K562 (cell line): ENCODE results near the gene TIMP1. TPM values are rescaled to one million over a fixed set of nuclear protein-coding genes. Genes with fewer than 3 reads are reported as not detected.

Experiments used
- ATAC-seq: fragments of 200-7000 bp; cut with Tn5 transposase; 3 replicates; pipeline ENCODE4 v1.9.1; 2020; ENCODE audit warnings: moderate library complexity
- BruUV-seq: library from RNA; stranded (reverse); fragments of 400-500 nt; replicated peaks from 2 replicates; lab custom pipeline; 2021; lab: Mats Ljungman, UMichigan
- CTCF ChIA-PET: fragments of 300-600 bp; formaldehyde crosslinking; extraction: SDS; loops from one replicate; lab custom pipeline; 2021; ENCODE audit warnings: low intra/inter-chr PET ratio; lab: Yijun Ruan, JAX
- POLR2A ChIA-PET: fragments of 300-600, 350-650 bp; sonication (Branson Sonifier 250); formaldehyde crosslinking; extraction: SDS; loops from one replicate; lab custom pipeline; 2021; ENCODE audit warnings: antibody characterized with exemption, inconsistent platforms; lab: Yijun Ruan, JAX
- DNase-seq, 4 experiments: peaks; one replicate each; pipeline versions ENCODE4 v3.0.0 to v3.0.0-alpha.2; 2011 to 2018; ENCODE audit warnings: low spot score in 3 of 4, mixed read lengths in 3 of 4; ENCODE audit errors: extremely low read depth in 1 of 4
- FAIRE-seq: peaks from 2 replicates; lab custom pipeline; 2011; peaks lifted over from hg19 to GRCh38; lab: Jason Lieb, UNC
- H2AFZ ChIP-seq: 2 replicates; pipeline ENCODE4 v1.6.0; 2011; ENCODE audit warnings: low read depth, low read length, control low read depth, inconsistent platforms
- H3K27ac ChIP-seq: fragments of 200-600 bp; 3 replicates; pipeline ENCODE4 v1.8.0; 2011; ENCODE audit warnings: low read depth, mild to moderate bottlenecking, control low read depth, inconsistent platforms, low read length, moderate library complexity, mixed read lengths; ENCODE audit errors: extremely low read depth
- H3K27me3 ChIP-seq, 2 experiments: fragments of 300-600 bp in 1 of 2; 2 replicates in 1 of 2; 3 replicates in 1 of 2; pipeline versions ENCODE4 v1.6.0 to v1.8.0; 2011; ENCODE audit warnings: inconsistent platforms in 2 of 2, low read length in 2 of 2, mild to moderate bottlenecking in 1 of 2, mixed read lengths in 1 of 2, moderate library complexity in 1 of 2; ENCODE audit not compliant: control insufficient read depth in 2 of 2, insufficient read depth in 2 of 2
- H3K36me3 ChIP-seq: fragments of 300-600 bp; 3 replicates; pipeline ENCODE4 v1.8.0; 2011; ENCODE audit warnings: mild to moderate bottlenecking, low read length, inconsistent platforms; ENCODE audit not compliant: control insufficient read depth, insufficient read depth
- H3K4me1 ChIP-seq, 2 experiments: fragments of 200-600 bp in 1 of 2; replicated peaks in 1 of 2; 2 replicates in 1 of 2; 3 replicates in 1 of 2; pipeline versions ENCODE4 v1.5.1 to v1.8.0; 2011; ENCODE audit warnings: inconsistent platforms in 2 of 2, low read length in 2 of 2, mild to moderate bottlenecking in 1 of 2, mixed read lengths in 1 of 2, moderate library complexity in 1 of 2; ENCODE audit not compliant: control insufficient read depth in 2 of 2, insufficient read depth in 2 of 2
- H3K4me2 ChIP-seq: 2 replicates; pipeline ENCODE4 v1.6.1; 2011; ENCODE audit warnings: low read length, control low read depth, inconsistent platforms, mixed read lengths; ENCODE audit not compliant: insufficient read depth
- H3K4me3 ChIP-seq: fragments of 200-600 bp; sonication (generic), shearing (Covaris generic); 2 replicates; pipeline ENCODE4 v1.5.1; 2016; ENCODE audit warnings: control low read depth, inconsistent platforms
- H3K79me2 ChIP-seq: fragments of 200-600 bp; 3 replicates; pipeline ENCODE4 v1.8.0; 2011; ENCODE audit warnings: low read length, inconsistent platforms; ENCODE audit not compliant: control insufficient read depth, insufficient read depth
- H3K9ac ChIP-seq, 2 experiments: 2 replicates each; pipeline versions ENCODE4 v1.6.0 to v1.6.1; 2011; ENCODE audit warnings: low read depth in 2 of 2, low read length in 2 of 2, control low read depth in 1 of 2, inconsistent platforms in 1 of 2, mild to moderate bottlenecking in 1 of 2, mixed read lengths in 1 of 2; ENCODE audit not compliant: insufficient read depth in 1 of 2
- H3K9me1 ChIP-seq: one replicate; pipeline ENCODE4 v1.6.0; 2011; ENCODE audit warnings: inconsistent platforms, mild to moderate bottlenecking, low read length, moderate library complexity; ENCODE audit not compliant: control insufficient read depth, insufficient read depth
- H3K9me3 ChIP-seq: replicated peaks from 2 replicates; pipeline ENCODE4 v1.5.1; 2011; ENCODE audit warnings: low read depth, low read length, inconsistent platforms; ENCODE audit not compliant: control insufficient read depth, insufficient read depth
- H4K20me1 ChIP-seq: replicated peaks from 2 replicates; pipeline ENCODE4 v1.6.1; 2011; ENCODE audit warnings: low read length, inconsistent platforms, mixed read lengths; ENCODE audit not compliant: control insufficient read depth, insufficient read depth
- CEBPB ChIP-seq: fragments of 450-650 bp; IDR thresholded peaks from 2 replicates; pipeline ENCODE4 v1.6.1; 2016; ENCODE audit warnings: missing genetic modification characterization, missing compliant biosample characterization
- ILF3 ChIP-seq: fragments of 450-650 bp; IDR thresholded peaks from 2 replicates; pipeline ENCODE4 v1.6.1; 2018; ENCODE audit warnings: antibody characterized with exemption, mild to moderate bottlenecking, moderate library complexity, borderline replicate concordance
- MTF1 ChIP-seq: fragments of 250-450 bp; sonication (Bioruptor Pico); IDR thresholded peaks from 2 replicates; pipeline ENCODE4 v1.9.0; 2021; ENCODE audit warnings: moderate library complexity, mild to moderate bottlenecking, inconsistent platforms, borderline replicate concordance
- PTTG1 ChIP-seq: fragments of 450-650 bp; IDR thresholded peaks from 2 replicates; pipeline ENCODE4 v1.6.1; 2016; ENCODE audit warnings: low read depth, mild to moderate bottlenecking, missing genetic modification characterization, missing compliant biosample characterization
- RERE ChIP-seq: sonication (generic); formaldehyde crosslinking; IDR thresholded peaks from 2 replicates; pipeline ENCODE4 v1.8.0; 2023; ENCODE audit warnings: missing genetic modification reagents, mild to moderate bottlenecking, borderline replicate concordance
- SMARCC2 ChIP-seq: fragments of 450-650 bp; IDR thresholded peaks from 2 replicates; pipeline ENCODE4 v1.6.1; 2017; ENCODE audit warnings: antibody characterized with exemption, moderate library complexity, mild to moderate bottlenecking, low read depth
- SRSF9 ChIP-seq: fragments of 200-400 bp; formaldehyde crosslinking; IDR thresholded peaks from 2 replicates; pipeline ENCODE4 v1.6.1; 2017; ENCODE audit warnings: low read depth, low read length, borderline replicate concordance
- ZNF239 ChIP-seq: fragments of 250-450 bp; sonication (Bioruptor Pico); IDR thresholded peaks from 2 replicates; pipeline ENCODE4 v1.4.0; 2020; ENCODE audit warnings: mild to moderate bottlenecking
- ZNF589 ChIP-seq: fragments of 200-800 bp; sonication (Bioruptor generic); IDR thresholded peaks from 2 replicates; pipeline ENCODE4 v1.6.1; 2016; ENCODE audit warnings: low read depth, missing genetic modification characterization, missing compliant biosample characterization
- ZNF75A ChIP-seq: fragments of 450-650 bp; formaldehyde crosslinking; IDR thresholded peaks from 2 replicates; pipeline ENCODE4 v1.4.0; 2020; ENCODE audit warnings: mild to moderate bottlenecking
- WGBS: fragments of 100-300 bp; shearing (Covaris generic); methylation state at CpG from one replicate; pipeline ENCODE4 v1.1.6; 2016; ENCODE audit warnings: low coverage, mixed read lengths; ENCODE audit not compliant: insufficient coverage; ENCODE audit errors: missing lambda C conversion rate; 5-methylcytosine and 5-hydroxymethylcytosine counted together
- in situ Hi-C: fragments of 300-500 bp; cut with MboI; formaldehyde crosslinking; loops from 4 replicates; pipeline ENCODE4 v1.15.0; 2018; ENCODE audit warnings: inconsistent platforms, mixed read lengths
- intact Hi-C: fragments of 100-400 bp; cut with micrococcal nuclease; formaldehyde crosslinking; loops from 2 replicates; pipeline ENCODE4 v1.14.2; 2022
- polyA plus RNA-seq, 8 experiments: library from polyadenylated mRNA; depleted of rRNA in 4 of 8; stranded (reverse) in 5 of 8; unstranded in 3 of 8; fragments of >200 nt; fragmentation: Nextera tagmentation in 2 of 8; fragmentation: Illumina TruSeq in 1 of 8; extraction: Ambion mirVana in 2 of 8; extraction: Trizol in 1 of 8; gene quantifications; 2 replicates each; pipeline versions ENCODE4 v1.2.1 to v1.2.3, GENCODE V29; 2011 to 2014; ENCODE audit warnings: inconsistent platforms in 1 of 8, missing spikeins in 1 of 8
- total RNA-seq, 7 experiments: library from RNA; depleted of rRNA in 6 of 7; stranded (reverse); fragments of >200 nt in 6 of 7; fragmentation: Illumina TruSeq in 2 of 7; extraction: Trizol in 2 of 7; gene quantifications; 2 replicates each; pipeline versions ENCODE4 v1.2.1 to v1.2.3, GENCODE V29; 2011 to 2021; ENCODE audit warnings: low replicate concordance in 1 of 7

Gene TIMP1
- total and polyA plus RNA-seq, 9 of the 15 experiments (the other 6 are each of a cell fraction or from before 2014, with no cell fraction given), result 115 to 699 (median 273) TPM

DNA sequence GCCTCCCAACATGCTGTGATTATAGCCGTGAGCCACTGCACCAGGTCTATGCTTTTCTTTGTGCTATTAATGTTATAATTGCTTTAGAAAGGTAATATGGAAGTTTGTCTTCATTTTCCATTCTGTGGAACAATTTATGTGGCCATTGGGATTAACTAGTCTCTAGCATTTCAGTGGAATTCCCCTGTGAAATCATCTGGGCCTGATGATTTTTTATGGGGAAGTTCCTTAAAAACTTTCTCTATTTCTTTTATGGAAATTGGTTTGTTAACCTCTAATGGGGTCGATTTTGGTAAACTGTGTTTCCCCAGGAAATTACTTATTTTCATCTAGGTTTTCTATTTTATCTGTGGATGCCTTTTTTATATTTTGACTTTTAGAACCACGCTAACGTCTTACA, 11.3 kb downstream of the TIMP1 start:
- WGBS, result 13% methylated on average over 4 of the region's 4 CpGs
- no TSS peak for BruUV-seq
- no peak overlapping the region for H3K9ac ChIP-seq
- FAIRE-seq, result no peak
- no peak overlapping the region for H3K4me2 ChIP-seq
- no peaks in the 10 kb centered on the region for H3K4me1 ChIP-seq
- ChIA-PET POLR2A (no interaction called here), CTCF (interaction anchor here (0.6 kb wide), 1 partner anchor 161 kb away, joined by 3 read pairs; no protein-coding TSS in a partner anchor)
- DNase-seq, result no peak
- TF ChIP-seq PTTG1 (no peak), ZNF75A (CRISPR knock-in tag) (no peak)
- no peaks in the 10 kb centered on the region for H4K20me1 ChIP-seq
- no peaks in the 10 kb centered on the region for H3K9me1 ChIP-seq
- H3K79me2 ChIP-seq, result no peaks in the 10 kb centered on the region
- H3K4me3 ChIP-seq, result no peak overlapping the region
- no peak overlapping the region for H3K27ac ChIP-seq
- intact Hi-C loops, result no loop called here
- no peaks in the 10 kb centered on the region for H3K27me3 ChIP-seq
- no peak for ATAC-seq
- in situ Hi-C loops, result no loop called here
- H3K36me3 ChIP-seq, result no peaks in the 10 kb centered on the region
- H2AFZ ChIP-seq, result no peak overlapping the region
- peaks cover 3% of the 10 kb centered on the region; the same call in 1 of the 2 replicates for H3K9me3 ChIP-seq

DNA sequence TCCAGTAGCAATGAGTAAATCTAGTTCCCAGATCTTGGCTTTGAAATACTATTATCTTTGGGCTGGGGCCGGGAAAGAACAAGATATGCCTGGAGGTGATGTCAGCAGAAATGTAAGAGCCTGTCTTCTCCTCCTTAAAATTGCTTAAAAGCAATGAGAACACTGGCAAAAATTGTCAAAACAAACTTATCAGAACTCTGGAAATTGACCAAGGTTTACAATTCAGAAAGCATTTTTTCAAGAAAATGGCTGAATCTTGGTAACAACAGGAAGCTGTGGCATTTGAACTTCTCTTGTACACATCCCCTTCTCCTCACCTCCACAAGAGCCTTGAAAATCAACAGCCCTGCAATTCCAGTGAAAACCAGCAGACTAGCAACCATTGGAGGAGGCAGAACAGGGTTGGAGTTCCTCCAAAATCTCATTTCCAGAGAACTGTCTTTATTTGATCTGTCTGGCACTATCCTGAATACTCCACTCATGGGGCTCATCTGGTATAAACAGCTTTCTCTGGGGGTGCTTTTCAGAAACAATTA, 13.5 kb downstream of the TIMP1 start:
- in situ Hi-C loops, result no loop called here
- Histone ChIP-seq H2AFZ (no peak overlapping the region), H3K36me3 (no peaks in the 10 kb centered on the region), H4K20me1 (no peaks in the 10 kb centered on the region), H3K79me2 (no peaks in the 10 kb centered on the region), H3K9ac (no peak overlapping the region), H3K4me2 (no peak overlapping the region), H3K27ac (no peak overlapping the region), H3K4me3 (no peak overlapping the region), H3K9me1 (no peaks in the 10 kb centered on the region), H3K27me3 (no peaks in the 10 kb centered on the region), H3K4me1 (no peaks in the 10 kb centered on the region), H3K9me3 (peaks cover 3% of the 10 kb centered on the region; the same call in 1 of the 2 replicates)
- no peak for ATAC-seq
- ChIA-PET CTCF (no interaction called here), POLR2A (no interaction called here)
- no peak for DNase-seq
- intact Hi-C loops, result no loop called here
- WGBS, result 17% methylated on average over 1 of the region's 1 CpG
- no TSS peak for BruUV-seq
- no peak for FAIRE-seq
- TF ChIP-seq CEBPB (no peak), ZNF589 (no peak), MTF1 (CRISPR knock-in tag) (no peak), SRSF9 (no peak), ILF3 (no peak), ZNF239 (CRISPR knock-in tag) (no peak), RERE (CRISPR knock-in tag) (no peak), SMARCC2 (no peak)
